Tibial nerve (tissue), 4 donors: ENCODE data around the gene LAMC2. TPM values are rescaled to one million over a fixed set of nuclear protein-coding genes. Genes with fewer than 3 reads are reported as not detected.

ENCODE experiments used
- DNase-seq, 2 donors: peaks; one replicate each; pipeline ENCODE4 v3.0.0-alpha.2; 2019; ENCODE audit warnings: low spot score in 2 of 2
- H3K27ac ChIP-seq, 4 donors: fragments of 200-600 bp; sonication (generic) in 3 of 4; one replicate each; pipeline ENCODE4 v1.5.1; 2017 to 2019; ENCODE audit warnings: mild to moderate bottlenecking in 1 of 4
- H3K27me3 ChIP-seq, 2 donors: fragments of 200-600 bp; sonication (generic) in 1 of 2; one replicate each; pipeline versions ENCODE4 v1.5.1 to v1.6.0; 2017 to 2019
- H3K36me3 ChIP-seq, 3 donors: fragments of 200-600 bp; sonication (generic); one replicate each; pipeline ENCODE4 v1.5.1; 2018 to 2019
- H3K4me1 ChIP-seq, 4 donors: fragments of 200-600 bp; sonication (generic) in 3 of 4; one replicate each; pipeline ENCODE4 v1.5.1; 2017 to 2019
- H3K4me3 ChIP-seq, 4 donors: fragments of 200-600 bp; sonication (generic) in 3 of 4; one replicate each; pipeline ENCODE4 v1.5.1; 2017 to 2019; ENCODE audit warnings: mild to moderate bottlenecking in 1 of 4, moderate library complexity in 1 of 4
- H3K9me3 ChIP-seq, 4 donors: fragments of 200-600 bp; sonication (generic) in 3 of 4; one replicate each; pipeline ENCODE4 v1.5.1; 2017 to 2019
- EP300 ChIP-seq, 2 donors: sonication (generic); formaldehyde crosslinking; IDR thresholded peaks; one replicate each; pipeline ENCODE4 v1.6.1; 2017; ENCODE audit warnings: antibody characterized with exemption in 2 of 2, mild to moderate bottlenecking in 1 of 2
- POLR2A ChIP-seq, 2 donors: fragments of 450-650 bp; IDR thresholded peaks; one replicate each; pipeline ENCODE4 v1.6.1; 2017; ENCODE audit warnings: antibody characterized with exemption in 2 of 2, mild to moderate bottlenecking in 2 of 2, moderate library complexity in 2 of 2
- WGBS, 2 donors: methylation state at CpG; one replicate each; pipeline ENCODE4 v1.1.5; 2018; 5-methylcytosine and 5-hydroxymethylcytosine counted together
- total RNA-seq, 4 donors: library from RNA; depleted of rRNA; stranded (reverse); fragments of >200 nt; gene quantifications; one replicate each; pipeline ENCODE4 v1.1.0, GENCODE V29; 2016
- TF ChIP-seq, protein P1 (sequence below), 5 experiments: fragments of 200-600 bp in 3 of 5; fragments of 450-650 bp in 2 of 5; sonication (generic) in 3 of 5; IDR thresholded peaks; one replicate each; pipeline ENCODE4 v1.5.1; 2016 to 2019; ENCODE audit warnings: antibody characterized with exemption in 5 of 5, mild to moderate bottlenecking in 3 of 5, moderate library complexity in 2 of 5

LAMC2 gene
- total RNA-seq, 4 donors from 2014 or later: 4.5 to 11.9 (median 8.1) TPM

GRCh38 chr1:183191833-183192232 lies 5.8 kb downstream of the LAMC2 start:
- Histone ChIP-seq H3K36me3 (no peaks in the 10 kb centered on the region), H3K27me3 (no peaks in the 10 kb centered on the region), H3K4me1 (no peaks in the 10 kb centered on the region), H3K4me3 (no peak overlapping the region), H3K9me3 (no peaks in the 10 kb centered on the region), H3K27ac (no peak overlapping the region)
- TF ChIP-seq POLR2A (IDR thresholded peaks at IDR 0.05): no peak
- TF ChIP-seq EP300 (IDR thresholded peaks at IDR 0.05): no peak
- TF ChIP-seq, protein P1, sequence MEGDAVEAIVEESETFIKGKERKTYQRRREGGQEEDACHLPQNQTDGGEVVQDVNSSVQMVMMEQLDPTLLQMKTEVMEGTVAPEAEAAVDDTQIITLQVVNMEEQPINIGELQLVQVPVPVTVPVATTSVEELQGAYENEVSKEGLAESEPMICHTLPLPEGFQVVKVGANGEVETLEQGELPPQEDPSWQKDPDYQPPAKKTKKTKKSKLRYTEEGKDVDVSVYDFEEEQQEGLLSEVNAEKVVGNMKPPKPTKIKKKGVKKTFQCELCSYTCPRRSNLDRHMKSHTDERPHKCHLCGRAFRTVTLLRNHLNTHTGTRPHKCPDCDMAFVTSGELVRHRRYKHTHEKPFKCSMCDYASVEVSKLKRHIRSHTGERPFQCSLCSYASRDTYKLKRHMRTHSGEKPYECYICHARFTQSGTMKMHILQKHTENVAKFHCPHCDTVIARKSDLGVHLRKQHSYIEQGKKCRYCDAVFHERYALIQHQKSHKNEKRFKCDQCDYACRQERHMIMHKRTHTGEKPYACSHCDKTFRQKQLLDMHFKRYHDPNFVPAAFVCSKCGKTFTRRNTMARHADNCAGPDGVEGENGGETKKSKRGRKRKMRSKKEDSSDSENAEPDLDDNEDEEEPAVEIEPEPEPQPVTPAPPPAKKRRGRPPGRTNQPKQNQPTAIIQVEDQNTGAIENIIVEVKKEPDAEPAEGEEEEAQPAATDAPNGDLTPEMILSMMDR (IDR thresholded peaks at IDR 0.05): no peak
- 63 to 72% methylated on average over 1 of the region's 1 CpG for WGBS, 2 donors
- no peak for DNase-seq

- TF ChIP-seq POLR2A (IDR thresholded peaks at IDR 0.05) (no peak), EP300 (IDR thresholded peaks at IDR 0.05) (no peak)
- TF ChIP-seq, protein P1 (IDR thresholded peaks at IDR 0.05): no peak
- Histone ChIP-seq H3K36me3 (no peaks in the 10 kb centered on the region), H3K9me3 (no peaks in the 10 kb centered on the region), H3K27me3 (no peaks in the 10 kb centered on the region), H3K27ac (no peak overlapping the region), H3K4me3 (no peak overlapping the region), H3K4me1 (no peaks in the 10 kb centered on the region)
- 73 to 74% methylated on average over 4 of the region's 4 CpGs for WGBS, 2 donors
- DNase-seq: no peak
Observed at GRCh38 chr1:183193963-183194525, 8.0 kb downstream of the LAMC2 start.

GRCh38 chr1:183194527-183195141 lies 8.6 kb downstream of the LAMC2 start:
- DNase-seq: no peak
- Histone ChIP-seq H3K9me3 (no peaks in the 10 kb centered on the region), H3K36me3 (no peaks in the 10 kb centered on the region), H3K4me1 (no peaks in the 10 kb centered on the region), H3K4me3 (no peak overlapping the region), H3K27me3 (no peaks in the 10 kb centered on the region), H3K27ac (no peak overlapping the region)
- WGBS, 2 donors: 85 to 95% methylated on average over 1 of the region's 1 CpG
- TF ChIP-seq, protein P1 (IDR thresholded peaks at IDR 0.05): no peak
- TF ChIP-seq POLR2A (IDR thresholded peaks at IDR 0.05) (no peak), EP300 (IDR thresholded peaks at IDR 0.05) (no peak)

DNA sequence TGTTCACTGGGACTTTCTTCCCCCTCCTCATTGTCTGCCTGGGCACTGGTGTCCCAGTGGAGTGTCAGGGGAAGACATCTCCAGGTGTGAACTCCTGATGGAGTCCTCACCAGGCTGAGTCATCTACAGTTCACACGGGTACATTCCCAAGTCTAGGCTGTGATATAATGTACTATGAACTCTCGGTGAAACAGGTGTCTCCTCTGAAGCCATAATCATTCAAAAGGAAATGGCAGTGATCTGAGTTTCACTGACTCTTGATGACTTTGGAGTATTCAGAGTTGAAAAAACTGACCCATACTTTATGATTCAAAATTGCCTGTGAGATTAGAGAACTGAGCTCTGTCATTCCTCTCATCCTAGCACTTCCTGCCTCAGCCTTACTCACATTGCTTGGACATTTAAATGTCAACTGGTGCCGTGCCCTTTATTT lies 9.1 kb downstream of the LAMC2 start:
- 40 to 47% methylated on average over 3 of the region's 3 CpGs for WGBS, 2 donors
- Histone ChIP-seq H3K27ac (no peak overlapping the region), H3K27me3 (no peaks in the 10 kb centered on the region), H3K9me3 (no peaks in the 10 kb centered on the region), H3K4me3 (no peak overlapping the region), H3K36me3 (no peaks in the 10 kb centered on the region), H3K4me1 (no peaks in the 10 kb centered on the region)
- DNase-seq: no peak
- TF ChIP-seq, protein P1 (IDR thresholded peaks at IDR 0.05): no peak
- TF ChIP-seq EP300 (IDR thresholded peaks at IDR 0.05): no peak
- no peak for TF ChIP-seq POLR2A (IDR thresholded peaks at IDR 0.05)

DNA sequence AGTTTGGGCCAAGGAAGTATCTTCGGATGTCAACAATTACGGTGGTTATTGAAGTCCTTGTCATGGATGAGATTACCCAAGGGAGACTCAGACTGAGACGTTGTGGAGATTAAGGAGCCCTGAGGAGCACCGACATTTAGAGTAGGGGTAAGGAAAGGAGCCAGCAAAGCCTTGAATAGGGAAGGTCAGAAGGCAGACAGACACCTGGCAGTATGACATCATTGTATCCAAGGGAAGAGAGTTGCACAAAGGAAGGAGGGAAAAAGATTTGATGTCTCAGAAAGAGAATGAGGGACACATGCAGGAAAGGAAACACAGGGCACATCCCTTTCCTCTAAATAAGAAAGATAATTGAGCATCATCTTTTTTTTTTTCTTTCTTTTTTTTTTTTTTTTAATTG lies 11.7 kb downstream of the LAMC2 start:
- whole genome bisulfite sequencing, 2 donors: 85 to 88% methylated on average over 4 of the region's 4 CpGs
- H3K4me1 ChIP-seq: no peaks in the 10 kb centered on the region
- TF ChIP-seq POLR2A (IDR thresholded peaks at IDR 0.05) (no peak), EP300 (IDR thresholded peaks at IDR 0.05) (no peak)
- TF ChIP-seq, protein P1 (IDR thresholded peaks at IDR 0.05): no peak
- H3K36me3 ChIP-seq: no peaks in the 10 kb centered on the region
- H3K4me3 ChIP-seq: no peak overlapping the region
- H3K9me3 ChIP-seq: no peaks in the 10 kb centered on the region
- H3K27ac ChIP-seq: no peak overlapping the region
- DNase-seq: no peak
- H3K27me3 ChIP-seq: no peaks in the 10 kb centered on the region
